ENCODE results near the gene SLC12A5.
A peak's percentile ranks its signal among the peaks of the same experiment; 100 is the strongest.

SLC12A5 gene

GRCh38 chr20:46006964-46007363 is 22.1 kb upstream of the SLC12A5 start:
- DNase-seq (ENCODE audit: low spot score): no peak

GRCh38 chr20:46007671-46008070 is 21.3 kb upstream of the SLC12A5 start:
- DNase-seq (ENCODE audit: low spot score): no peak

DNA sequence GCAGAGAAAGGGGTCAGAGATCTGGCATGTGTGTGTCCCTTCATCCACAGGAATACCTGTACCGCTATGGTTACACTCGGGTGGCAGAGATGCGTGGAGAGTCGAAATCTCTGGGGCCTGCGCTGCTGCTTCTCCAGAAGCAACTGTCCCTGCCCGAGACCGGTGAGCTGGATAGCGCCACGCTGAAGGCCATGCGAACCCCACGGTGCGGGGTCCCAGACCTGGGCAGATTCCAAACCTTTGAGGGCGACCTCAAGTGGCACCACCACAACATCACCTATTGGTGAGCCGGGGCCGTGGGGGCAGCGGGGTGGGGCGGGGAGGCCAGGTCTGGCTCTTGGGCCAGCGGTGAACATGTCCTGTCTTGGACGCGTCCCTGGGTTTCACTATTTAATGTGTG is 19.2 kb upstream of the SLC12A5 start:
- no peak for DNase-seq (ENCODE audit: low spot score)

DNA sequence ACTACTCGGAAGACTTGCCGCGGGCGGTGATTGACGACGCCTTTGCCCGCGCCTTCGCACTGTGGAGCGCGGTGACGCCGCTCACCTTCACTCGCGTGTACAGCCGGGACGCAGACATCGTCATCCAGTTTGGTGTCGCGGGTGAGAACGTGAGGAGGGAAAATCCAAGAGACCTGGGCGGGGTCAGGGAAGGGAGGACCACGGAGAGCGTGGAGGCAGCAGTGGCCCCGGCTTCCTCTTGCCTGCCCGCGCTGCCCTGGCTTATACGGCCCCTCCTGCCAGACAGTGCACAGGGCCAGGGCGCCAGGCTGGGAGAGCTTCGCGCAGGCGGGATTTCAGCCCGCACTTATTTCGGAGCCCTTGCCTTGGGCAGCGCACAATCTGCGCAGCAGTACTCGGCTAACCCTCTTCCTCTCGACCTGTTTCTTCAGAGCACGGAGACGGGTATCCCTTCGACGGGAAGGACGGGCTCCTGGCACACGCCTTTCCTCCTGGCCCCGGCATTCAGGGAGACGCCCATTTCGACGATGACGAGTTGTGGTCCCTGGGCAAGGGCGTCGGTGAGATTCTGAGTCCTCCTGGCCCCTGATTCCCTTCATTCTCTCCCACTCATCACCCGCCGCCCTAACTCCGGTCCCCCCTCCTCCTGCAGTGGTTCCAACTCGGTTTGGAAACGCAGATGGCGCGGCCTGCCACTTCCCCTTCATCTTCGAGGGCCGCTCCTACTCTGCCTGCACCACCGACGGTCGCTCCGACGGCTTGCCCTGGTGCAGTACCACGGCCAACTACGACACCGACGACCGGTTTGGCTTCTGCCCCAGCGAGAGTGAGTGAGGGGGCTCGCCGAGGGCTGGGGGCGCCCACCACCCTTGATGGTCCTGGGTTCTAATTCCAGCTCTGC is 18.3 kb upstream of the SLC12A5 start:
- no peak for DNase-seq (ENCODE audit: low spot score)

DNA sequence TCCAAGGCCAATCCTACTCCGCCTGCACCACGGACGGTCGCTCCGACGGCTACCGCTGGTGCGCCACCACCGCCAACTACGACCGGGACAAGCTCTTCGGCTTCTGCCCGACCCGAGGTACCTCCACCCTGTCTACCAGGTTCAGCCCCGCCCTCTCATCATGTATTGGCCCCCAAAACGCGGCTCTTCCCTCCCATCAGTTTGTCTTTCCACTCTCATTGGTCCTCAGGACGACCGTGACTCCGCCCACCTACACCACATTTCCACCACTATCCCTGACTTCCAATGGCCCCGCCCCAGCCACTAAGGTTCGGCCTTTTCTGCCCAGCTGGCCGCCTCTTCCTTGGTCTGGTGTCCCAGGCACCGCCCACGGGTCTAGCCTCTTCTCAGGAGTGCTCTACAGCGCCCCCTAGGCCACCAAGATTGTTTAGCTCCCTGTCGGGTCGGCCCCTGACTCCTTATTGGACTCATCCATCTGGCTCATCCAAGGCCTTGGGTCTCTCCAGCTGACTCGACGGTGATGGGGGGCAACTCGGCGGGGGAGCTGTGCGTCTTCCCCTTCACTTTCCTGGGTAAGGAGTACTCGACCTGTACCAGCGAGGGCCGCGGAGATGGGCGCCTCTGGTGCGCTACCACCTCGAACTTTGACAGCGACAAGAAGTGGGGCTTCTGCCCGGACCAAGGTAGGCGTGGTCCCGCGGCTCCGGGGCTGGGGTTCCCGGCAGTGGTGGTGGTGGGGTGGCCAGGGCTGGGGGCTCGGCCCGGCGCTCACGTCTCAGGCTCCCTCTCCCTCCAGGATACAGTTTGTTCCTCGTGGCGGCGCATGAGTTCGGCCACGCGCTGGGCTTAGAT is 17.2 kb upstream of the SLC12A5 start:
- DNase-seq (ENCODE audit: low spot score): peak; percentile 27

GRCh38 chr20:46012921-46013320 is 16.1 kb upstream of the SLC12A5 start:
- no peak for DNase-seq (ENCODE audit: low spot score)

- no peak for DNase-seq (ENCODE audit: low spot score)
These were observed 15.6 kb upstream of the SLC12A5 start for GRCh38 chr20:46013322-46013828.

- no peak for DNase-seq (ENCODE audit: low spot score)
These were observed 15.0 kb upstream of the SLC12A5 start for GRCh38 chr20:46013829-46014516.

- no peak for DNase-seq (ENCODE audit: low spot score)
These were observed 14.3 kb upstream of the SLC12A5 start for GRCh38 chr20:46014517-46015396.

GRCh38 chr20:46017272-46017671 is 11.7 kb upstream of the SLC12A5 start:
- no peak for DNase-seq (ENCODE audit: low spot score)

- DNase-seq (ENCODE audit: low spot score): no peak
These were observed 10.9 kb upstream of the SLC12A5 start for GRCh38 chr20:46018112-46018511.

DNA sequence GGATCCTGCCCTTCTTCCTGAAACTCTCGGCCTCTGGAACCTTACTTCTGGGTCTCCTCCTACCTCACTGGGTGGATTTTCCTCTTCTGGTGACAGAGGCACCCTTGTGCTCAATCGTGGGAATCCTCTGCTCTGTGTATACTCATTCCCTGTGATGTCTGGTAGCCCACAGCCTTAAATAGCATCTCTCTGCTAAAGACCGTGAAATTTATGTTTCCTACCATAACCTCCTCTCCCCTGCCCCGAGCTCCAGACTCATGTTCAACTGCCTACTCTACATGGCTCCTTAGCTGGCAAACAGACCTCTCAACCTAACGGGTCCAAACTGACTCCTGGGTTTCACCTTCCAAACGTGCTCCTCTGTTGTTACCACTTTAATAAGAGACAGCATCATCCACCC is 10.4 kb upstream of the SLC12A5 start:
- DNase-seq (ENCODE audit: low spot score): no peak

DNA sequence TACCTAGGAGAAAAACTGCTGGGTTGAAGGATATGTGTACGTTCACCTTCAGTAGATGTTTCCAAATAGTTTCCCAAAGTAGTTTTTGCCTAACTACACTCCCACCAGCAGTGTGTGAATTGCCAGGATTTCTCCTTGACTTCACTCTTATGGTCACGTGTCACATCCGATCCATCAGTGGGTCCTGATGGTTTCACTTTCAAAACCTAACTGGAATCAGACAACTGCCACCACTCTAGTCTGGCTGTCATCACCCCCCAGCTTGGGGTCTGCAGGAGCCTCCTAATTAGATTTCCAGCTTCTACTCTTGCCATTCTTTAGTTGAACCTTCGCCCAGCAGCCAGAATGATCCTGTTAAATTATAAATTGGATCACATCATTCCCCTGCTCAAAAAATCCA is 8.5 kb upstream of the SLC12A5 start:
- no peak for DNase-seq (ENCODE audit: low spot score)

DNA sequence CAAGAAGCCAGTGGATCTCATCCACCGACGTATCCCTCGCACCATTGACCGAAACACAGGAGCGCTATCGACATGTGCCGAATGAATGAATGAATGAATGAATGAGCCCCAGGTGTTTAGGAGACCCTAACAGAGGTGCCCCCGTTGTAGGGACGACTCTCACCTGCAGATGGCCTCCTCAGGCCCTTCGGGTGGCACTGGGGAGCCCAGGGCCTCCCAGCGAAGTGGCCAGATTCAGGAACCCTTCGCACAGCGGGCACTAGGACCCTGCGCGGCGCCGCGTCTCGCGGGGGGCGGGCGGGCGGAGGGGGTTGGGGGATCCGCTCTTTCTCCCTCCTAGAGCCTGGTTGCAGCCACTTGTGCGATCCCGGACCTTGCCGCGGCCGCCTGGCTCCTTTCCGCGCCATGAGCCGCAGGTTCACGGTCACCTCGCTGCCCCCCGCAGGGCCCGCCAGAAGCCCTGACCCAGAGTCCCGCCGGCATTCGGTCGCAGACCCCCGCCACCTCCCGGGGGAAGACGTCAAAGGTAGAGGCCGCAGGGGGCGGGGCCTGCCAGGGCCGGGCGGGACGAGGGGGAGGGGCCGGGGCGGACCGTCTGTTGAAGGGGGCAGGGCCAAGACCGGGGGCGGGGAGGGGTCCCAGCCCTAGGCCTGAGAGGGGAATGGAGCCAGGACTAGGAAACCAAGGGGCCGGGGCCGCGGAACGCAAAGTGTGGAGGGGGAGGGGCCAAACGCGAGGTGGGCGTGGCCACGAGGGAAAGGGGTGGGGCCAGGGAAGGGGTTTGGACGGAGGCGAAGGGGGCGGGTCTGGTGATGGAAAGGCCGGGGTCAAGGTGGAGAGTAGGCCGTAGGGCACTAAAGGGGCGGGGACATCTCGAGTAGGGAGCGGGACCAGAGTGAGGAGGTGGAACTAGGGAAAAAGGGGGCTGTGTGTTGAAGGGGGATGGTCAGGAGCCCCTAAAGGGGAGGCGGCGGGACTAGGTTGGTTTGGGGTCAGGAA is 7.4 kb upstream of the SLC12A5 start:
- no peak for DNase-seq (ENCODE audit: low spot score)

GRCh38 chr20:46022411-46023147 is 6.4 kb upstream of the SLC12A5 start:
- no peak for DNase-seq (ENCODE audit: low spot score)

DNA sequence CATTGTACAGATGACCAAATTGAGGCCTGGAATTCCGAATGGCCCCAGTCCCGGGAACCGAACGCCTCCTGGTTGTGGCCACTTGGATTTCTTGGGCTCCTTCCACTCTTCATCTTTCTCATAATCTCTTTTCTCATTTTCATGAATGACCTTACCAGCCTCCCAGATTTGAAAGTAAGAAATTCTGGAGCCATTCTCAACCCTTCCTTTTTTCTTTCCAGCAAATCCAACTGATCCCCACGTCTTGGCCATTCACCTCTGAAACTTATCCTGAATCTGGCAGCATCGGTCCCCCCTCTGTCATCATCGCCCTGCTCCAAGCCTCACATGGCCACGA is 5.9 kb upstream of the SLC12A5 start:
- DNase-seq (ENCODE audit: low spot score): no peak

- peak; percentile 58 for DNase-seq (ENCODE audit: low spot score)
These were observed 5.0 kb upstream of the SLC12A5 start for GRCh38 chr20:46023999-46024398.

GRCh38 chr20:46025376-46025783 is 3.6 kb upstream of the SLC12A5 start:
- DNase-seq (ENCODE audit: low spot score): no peak

GRCh38 chr20:46027245-46027853 is 1.7 kb upstream of the SLC12A5 start:
- peak; percentile 87 for DNase-seq (ENCODE audit: low spot score)
